NCI-H187 (cell line): ENCODE results near the gene GPR176.

ENCODE experiments used
- DNase-seq, 2 experiments: peaks; one replicate each; lab custom pipeline; 2025; lab: John Stamatoyannopoulos, UW

GPR176 gene

GRCh38 chr15:39807791-39808190, 112.3 kb downstream of the GPR176 start:
- no peak for DNase-seq

GRCh38 chr15:39804026-39804425, 116.0 kb downstream of the GPR176 start:
- DNase-seq: no peak

- no peak for DNase-seq
These were observed 117.0 kb downstream of the GPR176 start for GRCh38 chr15:39803016-39803415.

GRCh38 chr15:39801641-39802309, 118.3 kb downstream of the GPR176 start:
- DNase-seq: no peak

- DNase-seq: no peak
These were observed 120.5 kb downstream of the GPR176 start for GRCh38 chr15:39799552-39800011.

GRCh38 chr15:39798382-39798781, 121.7 kb downstream of the GPR176 start:
- no peak for DNase-seq

GRCh38 chr15:39797407-39797806, 122.7 kb downstream of the GPR176 start:
- DNase-seq: no peak

GRCh38 chr15:39796601-39797000, 123.5 kb downstream of the GPR176 start:
- no peak for DNase-seq

GRCh38 chr15:39795486-39795885, 124.6 kb downstream of the GPR176 start:
- no peak for DNase-seq

- no peak for DNase-seq
These were observed 125.1 kb downstream of the GPR176 start for GRCh38 chr15:39794954-39795353.

GRCh38 chr15:39793923-39794322, 126.1 kb downstream of the GPR176 start:
- no peak for DNase-seq

- DNase-seq: no peak
These were observed 127.2 kb downstream of the GPR176 start for GRCh38 chr15:39792844-39793335.

- DNase-seq: no peak
These were observed 127.8 kb downstream of the GPR176 start for GRCh38 chr15:39792025-39792843.

GRCh38 chr15:39789736-39790135, 130.3 kb downstream of the GPR176 start:
- no peak for DNase-seq

- no peak for DNase-seq
These were observed 131.1 kb downstream of the GPR176 start for GRCh38 chr15:39788800-39789565.

GRCh38 chr15:39788108-39788507, 132.0 kb downstream of the GPR176 start:
- no peak for DNase-seq

GRCh38 chr15:39787479-39787878, 132.6 kb downstream of the GPR176 start:
- DNase-seq: no peak

GRCh38 chr15:39786447-39787056, 133.5 kb downstream of the GPR176 start:
- DNase-seq: no peak

- no peak for DNase-seq
These were observed 134.2 kb downstream of the GPR176 start for GRCh38 chr15:39785841-39786240.

- DNase-seq: no peak
These were observed 134.9 kb downstream of the GPR176 start for GRCh38 chr15:39785139-39785538.

- DNase-seq: no peak
These were observed 135.4 kb downstream of the GPR176 start for GRCh38 chr15:39784638-39785037.

GRCh38 chr15:39784125-39784524, 135.9 kb downstream of the GPR176 start:
- DNase-seq: no peak
